ENCODE measurements around the gene AOX1.

DNA sequence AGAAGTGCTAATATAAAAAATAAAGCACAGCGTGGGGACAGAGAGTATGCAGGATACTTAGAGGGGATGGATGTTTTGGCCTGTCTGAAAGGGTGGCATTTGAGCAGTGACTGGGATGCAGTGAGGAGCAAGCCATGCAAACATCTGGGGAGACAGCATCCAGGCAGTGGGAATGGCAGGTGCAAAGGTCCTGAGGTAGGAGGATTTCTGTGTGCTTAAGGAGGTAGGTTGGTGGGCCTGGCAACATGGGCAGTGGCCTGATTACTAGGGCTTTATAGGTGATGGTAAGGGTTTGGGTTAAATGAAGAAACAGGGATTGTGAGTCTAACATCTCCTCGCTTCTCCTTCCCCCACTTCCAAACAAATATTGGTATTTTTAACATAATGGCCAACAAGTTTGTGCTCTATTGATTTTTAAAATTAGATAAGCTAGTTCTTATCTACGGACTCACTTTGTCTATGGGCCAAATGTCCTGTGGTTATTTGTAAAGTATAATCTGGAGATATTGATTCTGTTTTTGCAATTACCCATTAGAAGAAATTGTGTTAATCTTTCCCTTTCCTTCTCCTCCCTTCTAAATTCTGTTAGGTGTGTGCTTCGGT lies 2.4 kb downstream of the AOX1 start:
- TF ChIP-seq, protein P1, sequence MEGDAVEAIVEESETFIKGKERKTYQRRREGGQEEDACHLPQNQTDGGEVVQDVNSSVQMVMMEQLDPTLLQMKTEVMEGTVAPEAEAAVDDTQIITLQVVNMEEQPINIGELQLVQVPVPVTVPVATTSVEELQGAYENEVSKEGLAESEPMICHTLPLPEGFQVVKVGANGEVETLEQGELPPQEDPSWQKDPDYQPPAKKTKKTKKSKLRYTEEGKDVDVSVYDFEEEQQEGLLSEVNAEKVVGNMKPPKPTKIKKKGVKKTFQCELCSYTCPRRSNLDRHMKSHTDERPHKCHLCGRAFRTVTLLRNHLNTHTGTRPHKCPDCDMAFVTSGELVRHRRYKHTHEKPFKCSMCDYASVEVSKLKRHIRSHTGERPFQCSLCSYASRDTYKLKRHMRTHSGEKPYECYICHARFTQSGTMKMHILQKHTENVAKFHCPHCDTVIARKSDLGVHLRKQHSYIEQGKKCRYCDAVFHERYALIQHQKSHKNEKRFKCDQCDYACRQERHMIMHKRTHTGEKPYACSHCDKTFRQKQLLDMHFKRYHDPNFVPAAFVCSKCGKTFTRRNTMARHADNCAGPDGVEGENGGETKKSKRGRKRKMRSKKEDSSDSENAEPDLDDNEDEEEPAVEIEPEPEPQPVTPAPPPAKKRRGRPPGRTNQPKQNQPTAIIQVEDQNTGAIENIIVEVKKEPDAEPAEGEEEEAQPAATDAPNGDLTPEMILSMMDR (IDR thresholded peaks at IDR 0.05) = no peak
- TF ChIP-seq POLR2A (IDR thresholded peaks at IDR 0.05) (no peak), POLR2AphosphoS5 (IDR thresholded peaks at IDR 0.05) (no peak)

Data from prostate gland (tissue), 2 donors.